NCI-H146 treated with DMSO at 0.1 percent for 48 hours (cell line): Measurements from ENCODE around the gene PGP.
A peak's percentile ranks its signal among the peaks of the same experiment; 100 is the strongest.

ENCODE experiments used
- DNase-seq: peaks from one replicate; lab custom pipeline; 2025; ENCODE audit not compliant: unreplicated experiment; lab: John Stamatoyannopoulos, UW

PGP gene

GRCh38 chr16:2183671-2184070 lies 31.0 kb downstream of the PGP start:
- no peak for DNase-seq

GRCh38 chr16:2181952-2182351 lies 32.7 kb downstream of the PGP start:
- DNase-seq: no peak

GRCh38 chr16:2180962-2181923 lies 33.4 kb downstream of the PGP start:
- DNase-seq: no peak

- DNase-seq: no peak
Measured at GRCh38 chr16:2180461-2180860, 34.2 kb downstream of the PGP start.

- DNase-seq: no peak
Measured at GRCh38 chr16:2179576-2179975, 35.1 kb downstream of the PGP start.

GRCh38 chr16:2179107-2179501 lies 35.5 kb downstream of the PGP start:
- no peak for DNase-seq

- DNase-seq: peak; percentile 19
Measured at GRCh38 chr16:2178321-2179106, 36.1 kb downstream of the PGP start.

- no peak for DNase-seq
Measured at GRCh38 chr16:2177561-2177960, 37.1 kb downstream of the PGP start.

- no peak for DNase-seq
Measured at GRCh38 chr16:2177101-2177500, 37.5 kb downstream of the PGP start.

- no peak for DNase-seq
Measured at GRCh38 chr16:2176047-2176446, 38.6 kb downstream of the PGP start.

GRCh38 chr16:2175454-2175853 lies 39.2 kb downstream of the PGP start:
- DNase-seq: no peak

- no peak for DNase-seq
Measured at GRCh38 chr16:2174396-2175131, 40.1 kb downstream of the PGP start.

GRCh38 chr16:2173916-2174315 lies 40.7 kb downstream of the PGP start:
- DNase-seq: no peak

- DNase-seq: no peak
Measured at GRCh38 chr16:2173366-2173765, 41.3 kb downstream of the PGP start.

GRCh38 chr16:2172688-2173335 lies 41.8 kb downstream of the PGP start:
- DNase-seq: no peak

GRCh38 chr16:2171601-2172178 lies 43.0 kb downstream of the PGP start:
- DNase-seq: no peak

- no peak for DNase-seq
Measured at GRCh38 chr16:2170587-2171435, 43.8 kb downstream of the PGP start.

- no peak for DNase-seq
Measured at GRCh38 chr16:2170080-2170479, 44.6 kb downstream of the PGP start.

GRCh38 chr16:2167068-2167638 lies 47.5 kb downstream of the PGP start:
- DNase-seq: no peak
